ENCODE data around the gene CCDC6.

DNA sequence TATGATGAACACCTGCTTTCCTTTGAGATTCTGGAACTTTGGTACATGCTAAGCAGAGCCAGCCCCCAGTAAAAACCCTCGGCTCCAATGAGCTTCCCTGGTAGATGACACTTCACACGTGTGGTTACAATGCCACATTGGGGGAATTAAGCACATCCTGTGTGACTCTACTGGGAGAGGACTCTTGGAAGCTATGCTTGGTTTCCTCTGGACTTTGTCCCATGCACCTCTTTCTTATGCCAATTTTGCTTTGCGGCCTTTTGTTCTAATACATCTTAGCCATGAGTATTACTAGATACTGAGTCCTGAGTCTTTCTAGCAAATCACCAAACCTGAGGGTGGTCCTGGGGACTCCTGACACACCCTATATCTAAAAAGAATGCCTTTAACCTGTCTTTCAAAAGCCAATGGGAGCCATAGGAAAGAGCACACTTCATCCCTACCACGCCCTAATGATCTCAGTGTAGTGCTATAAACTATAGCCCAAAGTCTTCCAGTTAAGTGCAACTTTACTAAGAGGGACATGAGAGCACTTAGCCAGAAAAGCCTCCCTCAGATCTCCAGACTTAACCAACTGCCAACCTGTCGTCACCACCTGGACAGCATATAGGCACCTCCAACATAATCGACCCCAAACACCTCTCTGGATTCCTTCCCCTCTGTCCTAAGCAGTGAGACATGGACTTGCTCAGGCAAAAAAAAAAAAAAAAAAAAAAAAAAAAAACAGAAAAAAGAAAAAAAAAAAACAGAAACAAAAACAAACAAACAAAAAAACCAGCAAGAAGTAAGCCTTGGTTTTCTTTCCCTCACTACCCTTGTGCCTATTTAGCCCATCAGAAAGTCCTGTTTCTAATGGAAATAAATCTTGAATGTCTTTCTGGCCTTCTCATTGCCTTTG is 37.4 kb downstream of the CCDC6 start:
- TF ChIP-seq EZH2 (IDR thresholded peaks at IDR 0.05; ENCODE audit: borderline replicate concordance, low read length), result no peak
- TF ChIP-seq, protein P1, sequence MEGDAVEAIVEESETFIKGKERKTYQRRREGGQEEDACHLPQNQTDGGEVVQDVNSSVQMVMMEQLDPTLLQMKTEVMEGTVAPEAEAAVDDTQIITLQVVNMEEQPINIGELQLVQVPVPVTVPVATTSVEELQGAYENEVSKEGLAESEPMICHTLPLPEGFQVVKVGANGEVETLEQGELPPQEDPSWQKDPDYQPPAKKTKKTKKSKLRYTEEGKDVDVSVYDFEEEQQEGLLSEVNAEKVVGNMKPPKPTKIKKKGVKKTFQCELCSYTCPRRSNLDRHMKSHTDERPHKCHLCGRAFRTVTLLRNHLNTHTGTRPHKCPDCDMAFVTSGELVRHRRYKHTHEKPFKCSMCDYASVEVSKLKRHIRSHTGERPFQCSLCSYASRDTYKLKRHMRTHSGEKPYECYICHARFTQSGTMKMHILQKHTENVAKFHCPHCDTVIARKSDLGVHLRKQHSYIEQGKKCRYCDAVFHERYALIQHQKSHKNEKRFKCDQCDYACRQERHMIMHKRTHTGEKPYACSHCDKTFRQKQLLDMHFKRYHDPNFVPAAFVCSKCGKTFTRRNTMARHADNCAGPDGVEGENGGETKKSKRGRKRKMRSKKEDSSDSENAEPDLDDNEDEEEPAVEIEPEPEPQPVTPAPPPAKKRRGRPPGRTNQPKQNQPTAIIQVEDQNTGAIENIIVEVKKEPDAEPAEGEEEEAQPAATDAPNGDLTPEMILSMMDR (conservative IDR thresholded peaks at IDR 0.05 in 1 of 2, IDR thresholded peaks at IDR 0.05 in 1 of 2; ENCODE audit: extremely low read depth in 1 of 2, insufficient read depth in 1 of 2, low read depth in 1 of 2, low read length in 2 of 2), result no peak

All from mammary epithelial cell (primary cell).